GM18870 (cell line): ENCODE data around the gene ZNF124.
A peak's percentile ranks its signal among the peaks of the same experiment; 100 is the strongest.
"Not testable (repeated sequence)": the region's sequence is repeated elsewhere in the genome, so short reads cannot be mapped to it uniquely, and the experiment has no call there.

Source experiments
- ATAC-seq: cut with Tn5 transposase; IDR thresholded peaks from one replicate; pipeline ENCODE4 v1.9.1; 2021; ENCODE audit warnings: moderate library complexity; ENCODE audit not compliant: unreplicated experiment

ZNF124 gene

GRCh38 chr1:247173431-247173830 lies 1.6 kb upstream of the ZNF124 start:
- ATAC-seq, result no peak

GRCh38 chr1:247172996-247173395 lies 1.2 kb upstream of the ZNF124 start:
- ATAC-seq, result no peak

GRCh38 chr1:247171443-247171842 lies 377 bp downstream of the ZNF124 start:
- ATAC-seq, result peak; percentile 2

- ATAC-seq, result no peak
Observed at GRCh38 chr1:247165674-247166073, 6.1 kb downstream of the ZNF124 start.

GRCh38 chr1:247164694-247165093 lies 7.1 kb downstream of the ZNF124 start:
- no peak for ATAC-seq

- no peak for ATAC-seq
Observed at GRCh38 chr1:247156787-247157232, 15.0 kb downstream of the ZNF124 start.

- ATAC-seq, result no peak
Observed at GRCh38 chr1:247147781-247148180, 24.0 kb downstream of the ZNF124 start.

GRCh38 chr1:247147120-247147519 lies 24.7 kb downstream of the ZNF124 start:
- ATAC-seq, result not testable (repeated sequence)

GRCh38 chr1:247146671-247147070 lies 25.1 kb downstream of the ZNF124 start:
- no peak for ATAC-seq

- ATAC-seq, result no peak
Observed at GRCh38 chr1:247145279-247145678, 26.5 kb downstream of the ZNF124 start.

GRCh38 chr1:247139557-247139956 lies 32.3 kb downstream of the ZNF124 start:
- ATAC-seq, result not testable (repeated sequence)

GRCh38 chr1:247131236-247131635 lies 40.6 kb downstream of the ZNF124 start:
- ATAC-seq, result no peak

- ATAC-seq, result not testable (repeated sequence)
Observed at GRCh38 chr1:247127519-247128282, 44.1 kb downstream of the ZNF124 start.

- peak; percentile 26 for ATAC-seq
Observed at GRCh38 chr1:247126601-247127000, 45.2 kb downstream of the ZNF124 start.

GRCh38 chr1:247126166-247126565 lies 45.7 kb downstream of the ZNF124 start:
- peak; percentile 97 for ATAC-seq

GRCh38 chr1:247121382-247121781 lies 50.4 kb downstream of the ZNF124 start:
- no peak for ATAC-seq

- not testable (repeated sequence) for ATAC-seq
Observed at GRCh38 chr1:247120408-247120668, 51.5 kb downstream of the ZNF124 start.

GRCh38 chr1:247119600-247120407 lies 52.0 kb downstream of the ZNF124 start:
- ATAC-seq, result no peak

- no peak for ATAC-seq
Observed at GRCh38 chr1:247118946-247119446, 52.8 kb downstream of the ZNF124 start.

GRCh38 chr1:247115545-247115944 lies 56.3 kb downstream of the ZNF124 start:
- no peak for ATAC-seq

- no peak for ATAC-seq
Observed at GRCh38 chr1:247115141-247115510, 56.7 kb downstream of the ZNF124 start.
